Natural killer cell treated with Interleukin-12 subunit alpha and Interleukin-12 subunit beta and Interleukin-15 and Interleukin-18, amount 100 ng/mL, for 72 hours (primary cell): ENCODE results near the gene PFN2. TPM values are rescaled to one million over a fixed set of nuclear protein-coding genes. Genes with fewer than 3 reads are reported as not detected.

ENCODE experiments used
- ATAC-seq, 2 donors: fragments of 150-1000 bp; cut with Tn5 transposase in 1 of 2; sonication (Bioruptor Pico), chemical (Tn5 transposase) in 1 of 2; 2 replicates each; pipeline ENCODE4 v1.10.0; 2021
- DNase-seq: peaks from one replicate; pipeline ENCODE4 v3.0.0; 2022; ENCODE audit warnings: low spot score
- H3K27ac Mint-ChIP-seq, 2 donors: 1 replicate in 1 of 2; 2 replicates in 1 of 2; pipeline ENCODE4 v1.8.0; 2022; ENCODE audit warnings: mixed read lengths in 2 of 2, mild to moderate bottlenecking in 1 of 2, moderate library complexity in 1 of 2
- H3K27me3 Mint-ChIP-seq, 2 donors: 1 replicate in 1 of 2; 2 replicates in 1 of 2; pipeline ENCODE4 v1.8.0; 2022; ENCODE audit warnings: mixed read lengths in 2 of 2
- H3K36me3 Mint-ChIP-seq: one replicate; pipeline ENCODE4 v1.8.0; 2022; ENCODE audit warnings: mixed read lengths
- H3K4me1 Mint-ChIP-seq, 2 donors: 1 replicate in 1 of 2; 2 replicates in 1 of 2; pipeline ENCODE4 v1.8.0; 2022; ENCODE audit warnings: low read depth in 2 of 2, mixed read lengths in 2 of 2, mild to moderate bottlenecking in 1 of 2
- H3K4me3 Mint-ChIP-seq: one replicate; pipeline ENCODE4 v1.8.0; 2022; ENCODE audit warnings: mixed read lengths
- H3K9me3 Mint-ChIP-seq: 2 replicates; pipeline ENCODE4 v1.8.0; 2022; ENCODE audit warnings: mixed read lengths
- total RNA-seq, 2 donors: library from RNA; stranded (reverse); gene quantifications; one replicate each; pipeline ENCODE4 v1.2.3, GENCODE V29; 2022

Gene PFN2
- total RNA-seq, 2 donors from 2014 or later: 1.1 to 4.4 TPM

- ATAC-seq: no peak
- Mint-ChIP-seq H3K4me3 (no peak overlapping the region), H3K9me3 (no peaks in the 10 kb centered on the region), H3K36me3 (no peaks in the 10 kb centered on the region), H3K27me3 (no peaks in the 10 kb centered on the region), H3K4me1 (peaks cover 18 to 24% of the 10 kb centered on the region in 2 donors), H3K27ac (no peak overlapping the region)
- no peak for DNase-seq
These were observed 37.7 kb downstream of the PFN2 start for GRCh38 chr3:149933008-149933407.

GRCh38 chr3:149920119-149920518 lies 50.6 kb downstream of the PFN2 start:
- ATAC-seq (no peak), DNase-seq (no peak)
- peaks cover 0 to 11% of the 10 kb centered on the region in 2 donors for H3K4me1 Mint-ChIP-seq
- H3K27ac Mint-ChIP-seq: no peak overlapping the region
- H3K27me3 Mint-ChIP-seq: no peaks in the 10 kb centered on the region
- H3K4me3 Mint-ChIP-seq: no peak overlapping the region
- peaks cover 10% of the 10 kb centered on the region for H3K36me3 Mint-ChIP-seq
- H3K9me3 Mint-ChIP-seq: no peaks in the 10 kb centered on the region

GRCh38 chr3:149919509-149919908 lies 51.2 kb downstream of the PFN2 start:
- Mint-ChIP-seq H3K27ac (no peak overlapping the region), H3K4me1 (peaks cover 0 to 11% of the 10 kb centered on the region in 2 donors), H3K27me3 (no peaks in the 10 kb centered on the region), H3K9me3 (no peaks in the 10 kb centered on the region), H3K4me3 (no peak overlapping the region), H3K36me3 (peaks cover 10% of the 10 kb centered on the region)
- no peak for DNase-seq
- no peak for ATAC-seq

- Mint-ChIP-seq H3K27ac (no peak overlapping the region), H3K4me3 (no peak overlapping the region), H3K4me1 (peaks cover 0 to 11% of the 10 kb centered on the region in 2 donors), H3K9me3 (no peaks in the 10 kb centered on the region), H3K36me3 (peaks cover 10% of the 10 kb centered on the region), H3K27me3 (no peaks in the 10 kb centered on the region)
- DNase-seq (no peak), ATAC-seq (no peak)
These were observed 53.5 kb downstream of the PFN2 start for GRCh38 chr3:149917124-149917667.

Other genes starting within 250 kb of the PFN2 start
- 10 to 100 TPM; 29.4 to 41.9 TPM for gene COMMD2, start 218.4 kb downstream of the PFN2 start, total RNA-seq
- gene ANKUB1, start 178.3 kb downstream of the PFN2 start, total RNA-seq: not detected
- gene RNF13, start 157.7 kb downstream of the PFN2 start, total RNA-seq: 10 to 100 TPM; 30.6 to 48.0 TPM